HG02938 (cell line): ENCODE data around the gene SH3PXD2B.
"Not testable (repeated sequence)": the region's sequence is repeated elsewhere in the genome, so short reads cannot be mapped to it uniquely, and the experiment has no call there.

ENCODE experiments used
- ATAC-seq: cut with Tn5 transposase; IDR thresholded peaks from one replicate; pipeline ENCODE4 v1.9.1; 2021; ENCODE audit warnings: mild to moderate bottlenecking, moderate library complexity; ENCODE audit not compliant: unreplicated experiment

Gene SH3PXD2B

DNA sequence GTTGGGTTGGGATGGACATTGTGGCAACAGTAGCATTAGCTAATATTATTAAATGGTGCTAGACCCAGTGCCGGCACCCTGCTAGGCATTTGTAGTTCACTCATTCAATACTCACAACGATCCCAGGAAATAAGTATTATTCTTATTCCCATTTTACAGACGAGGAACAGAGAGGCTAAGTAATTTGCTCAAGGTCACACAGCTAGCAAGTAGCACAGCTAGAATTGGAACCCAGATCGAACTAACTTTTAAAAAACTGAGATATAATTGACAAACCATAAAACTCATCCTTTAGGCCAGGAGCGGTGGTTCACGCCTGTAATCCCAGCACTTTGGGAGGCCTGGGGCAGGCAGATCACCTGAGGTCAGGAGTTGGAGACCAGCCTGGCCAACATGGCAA lies 79.5 kb downstream of the SH3PXD2B start:
- no peak for ATAC-seq

DNA sequence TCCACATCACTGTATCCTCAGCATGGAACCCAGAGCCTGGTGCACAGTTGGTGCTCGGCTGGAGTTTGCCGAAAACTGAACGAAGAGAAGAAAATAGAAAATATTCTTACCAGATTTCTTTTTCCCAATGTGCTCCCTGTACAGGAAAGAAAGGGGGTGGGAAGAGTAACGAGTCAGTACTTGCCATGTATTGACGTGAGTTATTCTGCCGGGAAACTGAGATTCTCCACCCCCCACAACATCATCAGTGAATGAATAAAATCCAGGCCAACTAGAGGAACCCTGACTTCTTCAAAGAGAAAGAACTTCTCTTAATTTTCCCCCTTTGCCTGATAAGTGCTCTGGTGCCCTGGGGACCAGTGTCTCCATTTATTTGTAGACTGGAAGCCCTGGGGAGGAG lies 80.6 kb downstream of the SH3PXD2B start:
- ATAC-seq: no peak

GRCh38 chr5:172371684-172372083 lies 82.6 kb downstream of the SH3PXD2B start:
- ATAC-seq: no peak

- no peak for ATAC-seq
Observed at GRCh38 chr5:172370648-172371545, 83.4 kb downstream of the SH3PXD2B start.

GRCh38 chr5:172370237-172370640 lies 84.1 kb downstream of the SH3PXD2B start:
- ATAC-seq: no peak

- ATAC-seq: not testable (repeated sequence)
Observed at GRCh38 chr5:172368699-172369098, 85.6 kb downstream of the SH3PXD2B start.

DNA sequence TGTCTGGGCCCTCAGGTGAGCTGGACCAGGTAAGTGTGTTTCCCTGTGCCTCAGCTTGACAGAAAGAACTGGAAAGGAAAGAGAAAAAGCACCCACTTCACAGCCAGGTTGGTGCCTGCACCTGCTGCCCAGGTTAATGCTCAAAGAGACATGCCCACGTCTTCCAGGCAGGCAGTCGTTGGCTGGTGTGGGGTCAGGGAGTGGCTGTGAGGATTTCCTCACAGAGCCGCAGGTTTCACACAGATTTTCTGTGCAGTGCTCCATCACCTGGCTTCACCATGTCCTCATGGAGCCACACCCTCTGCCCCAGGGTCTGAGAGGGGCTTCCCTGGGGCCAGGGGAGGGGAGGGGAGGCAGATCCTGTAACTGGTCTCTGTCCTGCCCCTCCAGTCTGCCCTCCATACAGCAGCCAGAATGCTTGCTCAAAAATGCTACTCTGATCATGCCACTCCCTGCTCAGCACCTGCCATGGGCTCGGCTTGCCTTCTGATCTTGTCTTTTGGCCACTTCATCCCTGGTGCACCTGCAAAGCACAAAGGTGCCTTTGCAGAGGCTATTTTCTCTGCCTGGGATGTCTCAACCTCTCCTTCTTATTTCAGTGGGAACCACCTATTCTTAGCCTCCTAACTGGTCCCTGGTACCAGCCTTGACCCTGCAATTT lies 88.2 kb downstream of the SH3PXD2B start:
- ATAC-seq: no peak

DNA sequence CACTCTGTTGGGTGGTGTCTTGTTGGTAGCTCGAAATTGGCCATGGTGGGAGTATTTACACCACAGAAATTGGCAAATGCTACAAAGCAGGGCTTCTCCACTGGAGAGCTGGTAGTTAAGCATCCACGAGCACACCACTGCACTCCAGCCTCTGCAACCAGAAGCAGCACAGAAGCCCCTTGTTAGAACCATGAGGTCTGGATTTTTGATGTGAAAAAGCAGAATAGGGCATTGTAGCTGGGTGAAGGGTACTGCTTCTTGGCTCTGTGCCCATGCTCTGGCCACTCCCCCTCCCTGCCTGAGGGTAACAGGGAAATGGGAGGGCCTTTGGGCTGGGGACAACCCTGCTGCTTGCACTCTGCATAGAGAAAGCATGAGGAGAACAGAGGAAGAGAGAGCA lies 89.6 kb downstream of the SH3PXD2B start:
- no peak for ATAC-seq

DNA sequence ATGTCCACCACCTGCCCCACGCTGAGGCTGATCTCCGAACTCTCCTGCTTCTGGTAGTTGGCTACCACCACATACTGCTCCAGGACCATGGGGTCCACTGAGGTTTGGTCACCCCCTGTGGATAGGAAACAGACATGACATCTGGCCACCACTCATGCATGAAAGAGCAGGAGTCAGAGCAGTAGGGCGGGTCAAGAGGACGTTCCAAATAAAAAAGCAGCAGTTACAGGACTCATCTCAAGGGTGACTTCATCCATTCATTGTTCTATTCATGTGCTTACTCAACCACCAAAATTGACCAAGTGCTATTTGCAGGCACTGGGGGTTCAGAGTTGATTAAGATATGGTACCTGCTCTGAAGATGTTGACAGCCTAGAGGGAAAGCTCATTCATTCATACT lies 91.6 kb downstream of the SH3PXD2B start:
- ATAC-seq: no peak

GRCh38 chr5:172361566-172362238 lies 92.6 kb downstream of the SH3PXD2B start:
- no peak for ATAC-seq

GRCh38 chr5:172358345-172358744 lies 96.0 kb downstream of the SH3PXD2B start:
- no peak for ATAC-seq

GRCh38 chr5:172356527-172356926 lies 97.8 kb downstream of the SH3PXD2B start:
- no peak for ATAC-seq

- ATAC-seq: no peak
Observed at GRCh38 chr5:172356047-172356446, 98.3 kb downstream of the SH3PXD2B start.

- no peak for ATAC-seq
Observed at GRCh38 chr5:172353846-172354245, 100.5 kb downstream of the SH3PXD2B start.

GRCh38 chr5:172353271-172353812 lies 101.0 kb downstream of the SH3PXD2B start:
- no peak for ATAC-seq

- ATAC-seq: not testable (repeated sequence)
Observed at GRCh38 chr5:172352526-172352925, 101.8 kb downstream of the SH3PXD2B start.

DNA sequence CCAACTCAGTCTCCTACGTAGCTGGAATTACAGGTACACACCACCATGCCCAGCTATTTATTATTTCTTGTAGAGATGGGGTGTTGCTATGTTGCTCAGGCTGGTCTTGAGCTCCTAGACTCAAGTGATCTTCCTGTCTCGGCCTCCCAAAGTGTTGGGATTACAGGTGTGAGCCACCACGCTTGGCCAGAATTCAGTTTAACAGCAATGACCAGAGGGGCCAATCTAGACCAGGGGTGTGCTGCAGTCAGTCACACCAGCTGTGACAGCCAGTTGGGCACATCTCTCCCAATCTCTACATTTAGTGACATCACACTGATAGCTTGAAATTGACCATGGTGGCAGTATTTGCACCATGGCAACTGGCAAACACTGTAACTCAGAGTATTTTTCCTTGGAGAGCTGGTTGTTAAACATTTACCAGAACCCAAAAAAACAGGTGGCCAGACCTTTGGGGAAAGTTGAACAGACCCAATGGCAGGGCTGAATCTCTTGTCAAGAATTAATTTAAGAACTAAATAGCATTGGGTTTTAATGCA lies 103.0 kb downstream of the SH3PXD2B start:
- no peak for ATAC-seq

- no peak for ATAC-seq
Observed at GRCh38 chr5:172350212-172351181, 103.8 kb downstream of the SH3PXD2B start.

DNA sequence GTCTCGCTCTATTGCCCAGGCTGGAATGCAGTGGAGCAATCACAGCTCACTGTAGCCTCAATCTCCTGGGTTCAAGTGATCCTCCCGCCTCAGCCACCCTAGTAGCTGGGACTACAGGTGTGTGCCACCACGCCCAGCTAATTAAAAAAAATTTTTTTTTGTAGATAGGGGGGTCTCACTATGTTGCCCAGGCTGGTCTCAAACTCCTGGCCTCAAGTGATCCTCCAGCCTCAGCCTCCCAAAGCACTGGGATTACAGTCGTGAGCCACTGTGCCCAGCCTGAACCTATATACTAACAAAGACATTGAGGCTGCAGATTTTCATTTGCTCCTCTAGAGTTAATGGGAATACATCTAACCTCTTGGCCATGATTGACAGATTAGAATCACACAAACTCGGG lies 105.6 kb downstream of the SH3PXD2B start:
- ATAC-seq: not testable (repeated sequence)

- no peak for ATAC-seq
Observed at GRCh38 chr5:172348084-172348483, 106.2 kb downstream of the SH3PXD2B start.
